Stimulated activated CD8-positive, alpha-beta memory T cell treated with anti-CD3 and anti-CD28 coated beads, Interleukin-7, amount 100 ng/mL, for 48 hours (primary cell): ENCODE measurements around the gene GNG13.
"Not testable (repeated sequence)": the region's sequence is repeated elsewhere in the genome, so short reads cannot be mapped to it uniquely, and the experiment has no call there.

Experiments
- DNase-seq, 2 donors: peaks; one replicate each; pipeline ENCODE4 v3.0.0-alpha.2; 2020; ENCODE audit warnings: low read depth in 1 of 2; ENCODE audit errors: extremely low read depth in 1 of 2

Gene GNG13

DNA sequence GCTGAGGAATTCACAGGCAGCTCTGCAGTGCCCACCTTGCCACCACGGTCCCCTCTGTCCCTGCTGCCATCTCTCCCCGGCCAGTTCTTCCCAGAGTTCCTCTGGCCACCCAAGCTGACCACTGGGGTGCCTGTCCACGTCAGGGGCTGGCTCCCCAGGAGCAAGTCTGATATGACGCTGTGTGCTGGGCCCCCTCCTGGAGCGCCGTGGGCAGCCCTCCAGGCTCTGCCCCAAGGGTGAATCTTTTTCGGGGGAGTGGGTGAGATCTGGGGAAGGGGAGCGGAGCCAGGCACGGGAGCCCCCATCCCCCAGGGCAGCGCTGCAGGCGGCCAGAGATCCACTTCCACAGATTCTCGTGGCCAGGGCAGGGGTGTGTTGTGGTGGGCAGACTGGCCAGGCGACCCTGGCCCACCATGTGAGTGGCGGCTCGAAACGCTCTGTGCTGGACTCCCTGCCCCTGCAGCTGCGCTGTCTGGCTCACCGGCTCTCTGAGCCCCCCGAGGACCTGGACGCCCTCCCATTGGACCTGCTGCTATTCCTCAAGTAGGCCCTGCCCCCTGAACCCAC lies 36.3 kb downstream of the GNG13 start:
- DNase-seq, result no peak

DNA sequence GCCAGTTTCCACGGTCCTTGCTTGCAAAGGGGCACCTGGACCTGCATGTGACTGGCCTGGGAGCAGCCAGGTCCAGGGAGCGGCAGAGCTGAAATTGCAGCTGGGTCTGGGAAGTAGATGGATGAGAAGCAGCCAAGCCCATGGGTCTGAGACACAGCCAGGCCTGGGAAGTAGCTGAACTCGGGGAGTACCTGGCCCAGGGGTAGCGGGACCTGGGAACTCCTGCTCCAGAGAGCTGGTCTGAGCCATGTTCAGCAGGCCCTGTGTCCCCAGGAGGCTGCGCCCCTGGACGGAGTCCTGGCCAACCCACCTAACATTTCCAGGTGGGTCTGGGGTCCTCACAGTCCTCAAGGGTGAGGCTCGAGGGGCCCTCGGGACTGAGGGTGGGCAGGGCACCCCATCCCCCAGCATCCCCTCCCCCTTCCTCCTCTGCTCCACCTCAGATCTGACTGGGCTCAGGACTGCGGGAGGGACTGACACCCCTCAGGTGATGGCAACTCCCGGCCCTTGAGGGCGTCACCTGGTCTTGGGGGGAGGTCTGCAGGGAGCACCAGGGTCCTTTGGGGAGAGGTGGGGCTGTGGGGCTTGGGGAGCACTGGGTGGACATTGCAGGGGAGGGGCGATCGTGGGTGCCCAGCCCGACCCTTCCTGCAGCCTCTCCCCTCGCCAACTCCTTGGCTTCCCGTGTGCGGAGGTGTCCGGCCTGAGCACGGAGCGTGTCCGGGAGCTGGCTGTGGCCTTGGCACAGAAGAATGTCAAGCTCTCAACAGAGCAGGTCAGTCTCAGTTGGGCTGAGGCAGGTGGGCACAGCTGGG lies 37.0 kb downstream of the GNG13 start:
- no peak for DNase-seq

DNA sequence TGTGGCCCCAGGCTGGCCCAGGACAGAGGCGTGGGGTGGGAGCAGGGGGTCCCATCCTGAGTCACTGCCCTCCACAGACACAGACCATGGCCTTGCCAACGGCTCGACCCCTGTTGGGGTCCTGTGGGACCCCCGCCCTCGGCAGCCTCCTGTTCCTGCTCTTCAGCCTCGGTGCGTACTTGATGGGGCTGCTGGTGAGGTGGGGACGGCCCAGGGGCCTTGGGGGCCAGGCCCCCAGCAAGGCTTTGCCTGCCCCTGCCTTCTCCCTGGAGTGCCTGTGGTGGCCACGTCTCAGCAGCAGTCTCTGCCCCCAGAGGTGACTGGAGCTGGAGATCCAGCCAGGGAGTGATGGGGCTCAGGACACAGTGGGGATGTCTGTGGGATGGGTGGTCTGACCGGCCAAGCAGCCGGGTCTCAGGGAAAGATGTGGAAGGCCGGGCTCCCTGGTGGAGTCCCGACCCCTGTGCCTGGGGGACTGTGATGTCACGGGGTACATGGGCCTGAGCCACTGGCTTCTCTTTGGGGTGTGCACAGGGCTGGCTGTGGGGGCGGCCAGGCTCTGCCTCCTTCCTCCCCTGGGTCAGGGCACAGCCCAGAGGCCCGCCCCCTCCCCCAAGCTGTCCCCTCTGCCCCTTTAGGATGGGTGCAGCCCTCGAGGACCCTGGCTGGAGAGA lies 37.8 kb downstream of the GNG13 start:
- DNase-seq, result no peak

- no peak for DNase-seq
These were observed 38.7 kb downstream of the GNG13 start for GRCh38 chr16:761625-762513.

GRCh38 chr16:760545-761343 lies 39.8 kb downstream of the GNG13 start, which contains the start of gene MSLN:
Gene MSLN (plus strand): TSS chr16:760734. CDS start chr16:762681, 1,947 bp downstream.
- no peak for DNase-seq

- DNase-seq, result no peak
These were observed 40.5 kb downstream of the GNG13 start for GRCh38 chr16:760065-760464.

DNA sequence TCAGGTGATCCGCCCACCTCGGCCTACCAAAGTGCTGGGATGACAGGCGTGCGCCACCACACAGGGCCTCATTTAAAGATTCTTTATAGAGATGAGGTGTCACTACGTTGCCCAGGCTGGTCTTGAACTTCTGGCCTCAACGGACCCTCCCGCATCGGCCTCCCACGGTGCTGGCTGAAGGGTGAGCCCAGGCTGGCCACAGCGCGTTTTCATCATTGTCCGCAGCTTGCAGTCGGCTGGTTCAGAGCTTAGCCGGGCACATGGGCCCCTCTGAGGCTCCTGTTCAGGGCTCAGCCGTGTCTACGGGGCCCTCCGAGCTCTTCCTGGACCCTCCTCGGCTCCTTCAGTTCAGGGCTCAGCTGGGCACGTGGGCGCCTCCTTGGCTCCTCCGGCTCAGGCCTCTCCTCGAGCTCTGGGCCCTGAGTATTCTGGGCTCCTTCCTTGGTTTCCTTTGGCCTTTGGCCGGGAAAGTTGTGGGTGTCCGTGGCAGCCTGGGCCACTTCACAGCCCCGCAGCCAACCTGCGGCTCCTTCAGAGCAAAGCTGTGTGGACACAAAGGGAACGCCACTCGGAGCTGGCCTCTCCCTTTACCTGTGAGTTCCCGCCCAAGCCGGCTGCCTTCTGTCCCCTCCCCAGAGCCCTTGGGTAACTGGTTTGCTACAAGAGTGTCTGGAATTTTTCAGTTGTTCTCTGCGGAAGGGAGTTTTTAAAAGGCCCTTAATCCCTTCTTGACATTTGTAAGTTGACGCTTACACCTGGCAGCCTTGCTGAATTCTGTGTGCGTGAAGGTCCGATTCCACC lies 41.2 kb downstream of the GNG13 start:
- no peak for DNase-seq

DNA sequence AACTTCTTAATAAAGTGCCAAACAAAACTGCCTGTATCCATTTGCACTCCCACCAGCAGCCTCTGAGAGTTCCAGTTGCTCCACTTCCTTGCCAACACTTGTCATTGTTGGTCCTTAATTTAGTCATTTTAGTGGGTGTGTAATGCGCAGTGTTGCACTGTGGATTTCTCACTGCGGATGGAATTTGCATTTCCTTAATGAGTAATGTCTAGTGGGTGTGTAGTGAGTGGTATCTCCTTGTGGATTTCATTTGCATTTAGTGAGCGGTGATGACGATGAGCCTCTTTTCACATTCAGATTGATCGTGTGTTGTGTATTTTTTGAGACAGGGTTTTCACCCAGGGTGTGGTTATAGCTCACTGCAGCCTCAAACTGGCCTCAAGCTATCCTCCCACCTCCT lies 44.1 kb downstream of the GNG13 start:
- DNase-seq, result no peak

DNA sequence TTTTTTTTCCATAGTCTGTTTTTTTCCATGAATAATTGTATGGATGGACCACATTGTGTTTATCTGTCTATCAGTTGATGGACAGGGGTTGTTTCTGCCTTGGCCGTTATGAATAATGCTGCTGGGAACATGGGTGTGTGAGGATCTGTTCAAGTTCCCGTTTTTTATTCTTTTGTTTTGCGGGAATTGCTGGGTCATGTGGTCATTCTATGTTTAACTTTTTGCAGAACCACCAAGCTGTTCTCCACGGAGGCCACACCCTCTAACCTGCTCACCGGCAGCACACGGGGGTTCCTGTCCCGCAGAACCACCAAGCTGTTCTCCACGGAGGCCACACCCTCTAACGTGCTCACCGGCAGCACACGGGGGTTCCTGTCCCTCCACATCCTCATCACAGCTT lies 45.9 kb downstream of the GNG13 start:
- DNase-seq, result no peak

GRCh38 chr16:754121-754607 lies 46.4 kb downstream of the GNG13 start:
- DNase-seq, result not testable (repeated sequence)

DNA sequence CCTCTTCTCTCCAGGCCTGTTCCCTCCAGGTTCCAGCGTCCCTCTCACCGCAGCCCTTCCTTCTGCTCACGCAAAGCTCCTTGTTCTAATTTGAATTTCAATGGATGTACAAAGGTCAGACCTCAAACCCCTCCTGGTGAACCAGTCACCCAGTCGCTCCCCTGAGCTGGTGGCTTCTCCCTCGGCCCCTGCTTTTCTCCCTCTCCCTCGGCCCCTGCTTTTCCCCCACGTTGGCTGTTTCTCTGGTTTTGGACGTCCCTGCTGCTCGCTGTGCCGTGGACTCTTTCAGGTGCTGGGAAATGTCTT lies 48.6 kb downstream of the GNG13 start:
- no peak for DNase-seq

GRCh38 chr16:751152-752006 lies 49.2 kb downstream of the GNG13 start:
- no peak for DNase-seq

- no peak for DNase-seq
These were observed 50.0 kb downstream of the GNG13 start for GRCh38 chr16:750485-750884.

GRCh38 chr16:749010-749409 lies 51.5 kb downstream of the GNG13 start:
- DNase-seq, result no peak
